WTC11 (cell line): ENCODE results near the gene ITPKC. TPM values are rescaled to one million over a fixed set of nuclear protein-coding genes. Genes with fewer than 3 reads are reported as not detected.

Experiments used
- ATAC-seq: fragments of 200-7000 bp; cut with Tn5 transposase; 2 replicates; pipeline ENCODE4 v1.10.0; 2021; ENCODE audit warnings: mild to moderate bottlenecking, moderate library complexity
- CTCF ChIA-PET: fragments of 300-600 bp; sonication (Branson Sonifier 250); formaldehyde crosslinking; loops from one replicate; lab custom pipeline; 2021; ENCODE audit warnings: antibody characterized with exemption; lab: Charles Lee
- POLR2A ChIA-PET: fragments of 350-600 bp; sonication (Branson Sonifier 250); formaldehyde crosslinking; loops from one replicate; lab custom pipeline; 2021; ENCODE audit warnings: antibody characterized with exemption; lab: Charles Lee
- DNase-seq: peaks from one replicate; pipeline ENCODE4 v3.0.0; 2021; ENCODE audit warnings: low spot score
- H3K27ac Mint-ChIP-seq: 2 replicates; pipeline ENCODE4 v1.8.0; 2021; ENCODE audit warnings: mixed read lengths
- H3K27me3 Mint-ChIP-seq: 2 replicates; pipeline ENCODE4 v1.8.0; 2021; ENCODE audit warnings: low read depth, mild to moderate bottlenecking, moderate library complexity, mixed read lengths
- H3K36me3 Mint-ChIP-seq: 2 replicates; pipeline ENCODE4 v1.8.0; 2021; ENCODE audit warnings: mixed read lengths
- H3K4me1 Mint-ChIP-seq: 2 replicates; pipeline ENCODE4 v1.8.0; 2022; ENCODE audit warnings: mixed read lengths
- H3K4me3 Mint-ChIP-seq: 2 replicates; pipeline ENCODE4 v1.8.0; 2021; ENCODE audit warnings: mild to moderate bottlenecking, moderate library complexity, mixed read lengths
- H3K9me3 Mint-ChIP-seq: 2 replicates; pipeline ENCODE4 v1.8.0; 2021; ENCODE audit warnings: mixed read lengths
- AR ChIP-seq: fragments of 250-450 bp; sonication (Bioruptor Pico); IDR thresholded peaks from 2 replicates; pipeline ENCODE4 v1.9.0; 2021; ENCODE audit warnings: mild to moderate bottlenecking
- ATF1 ChIP-seq: sonication (generic); formaldehyde crosslinking; IDR thresholded peaks from 2 replicates; pipeline ENCODE4 v1.8.1; 2023; ENCODE audit warnings: mild to moderate bottlenecking, moderate library complexity, missing genetic modification reagents
- CREM ChIP-seq: sonication (generic); formaldehyde crosslinking; IDR thresholded peaks from 2 replicates; pipeline ENCODE4 v1.8.1; 2022; ENCODE audit warnings: mild to moderate bottlenecking, missing genetic modification reagents, moderate library complexity
- ESRRA ChIP-seq: sonication (generic); formaldehyde crosslinking; IDR thresholded peaks from 2 replicates; pipeline ENCODE4 v1.8.1; 2022; ENCODE audit warnings: mild to moderate bottlenecking, missing genetic modification reagents, borderline replicate concordance
- HMGA2 ChIP-seq: fragments of 250-450 bp; sonication (Bioruptor Pico); IDR thresholded peaks from 2 replicates; pipeline ENCODE4 v1.4.0; 2021; ENCODE audit warnings: mild to moderate bottlenecking, moderate library complexity
- HMGXB4 ChIP-seq: sonication (generic); formaldehyde crosslinking; IDR thresholded peaks from 2 replicates; pipeline ENCODE4 v1.8.1; 2023; ENCODE audit warnings: mild to moderate bottlenecking, moderate library complexity, missing genetic modification reagents
- IRF1 ChIP-seq: sonication (generic); formaldehyde crosslinking; IDR thresholded peaks from 2 replicates; pipeline ENCODE4 v1.8.0; 2023; ENCODE audit warnings: missing genetic modification reagents
- JUN ChIP-seq: sonication (generic); formaldehyde crosslinking; IDR thresholded peaks from 2 replicates; pipeline ENCODE4 v1.8.0; 2023; ENCODE audit warnings: mild to moderate bottlenecking, missing genetic modification reagents
- KAT7 ChIP-seq: sonication (generic); formaldehyde crosslinking; IDR thresholded peaks from 2 replicates; pipeline ENCODE4 v1.8.1; 2023; ENCODE audit warnings: missing genetic modification reagents, mild to moderate bottlenecking, borderline replicate concordance
- MXD4 ChIP-seq: fragments of 250-450 bp; sonication (Bioruptor Pico); IDR thresholded peaks from 2 replicates; pipeline ENCODE4 v1.8.0; 2021; ENCODE audit warnings: mild to moderate bottlenecking, moderate library complexity, borderline replicate concordance
- MYBL2 ChIP-seq: sonication (generic); formaldehyde crosslinking; IDR thresholded peaks from 2 replicates; pipeline ENCODE4 v1.8.1; 2023; ENCODE audit warnings: mild to moderate bottlenecking, moderate library complexity, missing genetic modification reagents
- NFATC4 ChIP-seq: fragments of 250-450 bp; sonication (Bioruptor Pico); IDR thresholded peaks from 2 replicates; pipeline ENCODE4 v1.9.0; 2021; ENCODE audit warnings: mild to moderate bottlenecking
- NR3C1 ChIP-seq: sonication (generic); formaldehyde crosslinking; conservative IDR thresholded peaks from 2 replicates; pipeline ENCODE4 v1.8.1; 2023; ENCODE audit warnings: low read depth, mild to moderate bottlenecking, missing genetic modification reagents
- OVOL2 ChIP-seq: fragments of 250-450 bp; sonication (Bioruptor Pico); IDR thresholded peaks from 2 replicates; pipeline ENCODE4 v1.9.0; 2021; ENCODE audit warnings: mild to moderate bottlenecking, borderline replicate concordance
- PRRX2 ChIP-seq: fragments of 250-450 bp; sonication (Bioruptor Pico); IDR thresholded peaks from 2 replicates; pipeline ENCODE4 v1.8.0; 2021; ENCODE audit warnings: mild to moderate bottlenecking
- SOX15 ChIP-seq: fragments of 250-450 bp; sonication (Bioruptor Pico); IDR thresholded peaks from 2 replicates; pipeline ENCODE4 v1.9.0; 2021; ENCODE audit warnings: mild to moderate bottlenecking
- SP1 ChIP-seq: sonication (generic); formaldehyde crosslinking; conservative IDR thresholded peaks from 2 replicates; pipeline ENCODE4 v1.8.1; 2022; ENCODE audit warnings: missing genetic modification reagents
- ZBTB21 ChIP-seq: sonication (generic); formaldehyde crosslinking; IDR thresholded peaks from 2 replicates; pipeline ENCODE4 v1.8.1; 2023; ENCODE audit warnings: mild to moderate bottlenecking, missing genetic modification reagents, borderline replicate concordance
- ZNF671 ChIP-seq: fragments of 250-450 bp; sonication (Bioruptor Pico); IDR thresholded peaks from 2 replicates; pipeline ENCODE4 v1.8.0; 2021; ENCODE audit warnings: mild to moderate bottlenecking
- total RNA-seq: library from RNA; stranded (reverse); gene quantifications from 3 replicates; pipeline ENCODE4 v1.2.3, GENCODE V29; 2021

ITPKC gene
- total RNA-seq, 1 experiment from 2014 or later, result 13.8 TPM

- H3K4me3 Mint-ChIP-seq, result no peak overlapping the region
- peaks cover 4% of the 10 kb centered on the region; the same call in 1 of the 2 replicates for H3K9me3 Mint-ChIP-seq
- peaks cover 32% of the 10 kb centered on the region for H3K36me3 Mint-ChIP-seq
- peaks cover 22% of the 10 kb centered on the region for H3K4me1 Mint-ChIP-seq
- no peak for DNase-seq
- CTCF ChIA-PET, result interaction anchor here (0.7 to 2.1 kb wide), 5 partner anchors 20 to 540 kb away, joined by 3 to 9 read pairs (median 3); no protein-coding TSS in a partner anchor
- TF ChIP-seq CREM, result no peak
- TF ChIP-seq MYBL2 (CRISPR knock-in tag), result no peak
- no peak for TF ChIP-seq ATF1 (CRISPR knock-in tag)
- TF ChIP-seq MXD4, result no peak
- no peak overlapping the region for H3K27ac Mint-ChIP-seq
- H3K27me3 Mint-ChIP-seq, result no peaks in the 10 kb centered on the region
- no peak for ATAC-seq
- POLR2A ChIA-PET, result interaction anchor here (0.7 to 1.2 kb wide), 2 partner anchors 56 to 1744 kb away, joined by 3 to 5 read pairs; partner anchors contain the start of gene RAB4B
These were observed 5.2 kb downstream of the ITPKC start for GRCh38 chr19:40721936-40722661.

- DNase-seq (no peak), ATAC-seq (no peak)
- ChIA-PET CTCF (no interaction called here), POLR2A (no interaction called here)
- no peak overlapping the region for H3K27ac Mint-ChIP-seq
- no peak for TF ChIP-seq ZNF671 (CRISPR knock-in tag)
- TF ChIP-seq HMGA2 (CRISPR knock-in tag), result no peak
- TF ChIP-seq ESRRA (CRISPR knock-in tag), result no peak
- no peak for TF ChIP-seq SP1 (CRISPR knock-in tag)
- no peak for TF ChIP-seq IRF1 (CRISPR knock-in tag)
- no peak for TF ChIP-seq PRRX2 (CRISPR knock-in tag)
- no peak for TF ChIP-seq AR (CRISPR knock-in tag)
- TF ChIP-seq HMGXB4 (CRISPR knock-in tag), result no peak
- no peak for TF ChIP-seq NFATC4 (CRISPR knock-in tag)
- TF ChIP-seq KAT7 (CRISPR knock-in tag), result no peak
- no peak for TF ChIP-seq SOX15 (CRISPR knock-in tag)
- TF ChIP-seq NR3C1, result no peak
- TF ChIP-seq OVOL2 (CRISPR knock-in tag), result no peak
- TF ChIP-seq ZBTB21 (CRISPR knock-in tag), result no peak
- TF ChIP-seq JUN (CRISPR knock-in tag), result no peak
- peaks cover 35% of the 10 kb centered on the region for H3K36me3 Mint-ChIP-seq
- H3K4me1 Mint-ChIP-seq, result peaks cover 15% of the 10 kb centered on the region
- H3K27me3 Mint-ChIP-seq, result no peaks in the 10 kb centered on the region
- H3K4me3 Mint-ChIP-seq, result no peak overlapping the region
- H3K9me3 Mint-ChIP-seq, result peaks cover 4% of the 10 kb centered on the region; the same call in 1 of the 2 replicates
These were observed 6.8 kb downstream of the ITPKC start for GRCh38 chr19:40723661-40724254.
